K562 (cell line): ENCODE data around the gene EXOC4. TPM values are rescaled to one million over a fixed set of nuclear protein-coding genes. Genes with fewer than 3 reads are reported as not detected.

Experiments used
- ASH1L ChIP-seq: fragments of 450-650 bp; IDR thresholded peaks from 2 replicates; pipeline ENCODE4 v1.6.1; 2018; ENCODE audit warnings: borderline replicate concordance, mild to moderate bottlenecking, low read depth; ENCODE audit not compliant: partially characterized antibody
- C11orf30 ChIP-seq: fragments of 450-650 bp; IDR thresholded peaks from 2 replicates; pipeline ENCODE4 v1.6.1; 2016; ENCODE audit warnings: low read depth, mild to moderate bottlenecking
- CEBPB ChIP-seq: fragments of 450-650 bp; IDR thresholded peaks from 2 replicates; pipeline ENCODE4 v1.6.1; 2016; ENCODE audit warnings: missing genetic modification characterization, missing compliant biosample characterization
- CREBBP ChIP-seq: IDR thresholded peaks from one replicate; pipeline ENCODE4 v1.6.1; 2012; ENCODE audit warnings: low read depth, mild to moderate bottlenecking, control low read depth, inconsistent platforms, low read length
- DDX20 ChIP-seq: fragments of 450-650 bp; IDR thresholded peaks from 2 replicates; pipeline ENCODE4 v1.6.1; 2016; ENCODE audit warnings: missing genetic modification characterization, low read depth, mild to moderate bottlenecking, missing compliant biosample characterization, moderate library complexity
- GTF2E2 ChIP-seq: fragments of 200-800 bp; sonication (Bioruptor generic); IDR thresholded peaks from 2 replicates; pipeline ENCODE4 v1.6.1; 2016; ENCODE audit warnings: missing genetic modification characterization, missing compliant biosample characterization
- GTF2F1 ChIP-seq: IDR thresholded peaks from 2 replicates; pipeline ENCODE4 v1.6.1; 2011; ENCODE audit warnings: low read depth, low read length, improper control_type of control experiment
- IFI16 ChIP-seq: fragments of 250-450 bp; sonication (Bioruptor Pico); IDR thresholded peaks from 2 replicates; pipeline ENCODE4 v2.1.2; 2022; ENCODE audit warnings: mild to moderate bottlenecking, inconsistent platforms
- IRF2 ChIP-seq: sonication (generic); formaldehyde crosslinking; IDR thresholded peaks from 2 replicates; pipeline ENCODE4 v1.8.1; 2022; ENCODE audit warnings: mild to moderate bottlenecking, missing genetic modification reagents
- PRMT5 ChIP-seq: sonication (generic); formaldehyde crosslinking; IDR thresholded peaks from 2 replicates; pipeline ENCODE4 v1.5.0; 2020; ENCODE audit warnings: missing genetic modification reagents
- RBM15 ChIP-seq: fragments of 200-400 bp; formaldehyde crosslinking; IDR thresholded peaks from 2 replicates; pipeline ENCODE4 v1.6.1; 2018; ENCODE audit warnings: mild to moderate bottlenecking, low read length, moderate library complexity; ENCODE audit not compliant: insufficient read depth
- SMARCC2 ChIP-seq: fragments of 450-650 bp; IDR thresholded peaks from 2 replicates; pipeline ENCODE4 v1.6.1; 2017; ENCODE audit warnings: antibody characterized with exemption, moderate library complexity, mild to moderate bottlenecking, low read depth
- SREBF2 ChIP-seq: sonication (generic); formaldehyde crosslinking; IDR thresholded peaks from 2 replicates; pipeline ENCODE4 v1.4.0; 2020; ENCODE audit warnings: mild to moderate bottlenecking, missing genetic modification reagents
- STAT5A ChIP-seq: IDR thresholded peaks from 2 replicates; pipeline ENCODE4 v1.6.1; 2012; ENCODE audit warnings: low read length, inconsistent platforms, borderline replicate concordance
- TRIM24 ChIP-seq, 2 experiments: fragments of 450-650 bp; IDR thresholded peaks; 2 replicates each; pipeline ENCODE4 v1.6.1; 2016
- ZBTB43 ChIP-seq: sonication (generic); formaldehyde crosslinking; IDR thresholded peaks from 2 replicates; pipeline ENCODE4 v1.8.0; 2023; ENCODE audit warnings: mild to moderate bottlenecking, missing genetic modification reagents
- ZNF354B ChIP-seq: fragments of 250-450 bp; sonication (Bioruptor Pico); IDR thresholded peaks from 2 replicates; pipeline ENCODE4 v1.4.0; 2020
- polyA plus RNA-seq, 8 experiments: library from polyadenylated mRNA; depleted of rRNA in 4 of 8; stranded (reverse) in 5 of 8; unstranded in 3 of 8; fragments of >200 nt; fragmentation: Nextera tagmentation in 2 of 8; fragmentation: Illumina TruSeq in 1 of 8; extraction: Ambion mirVana in 2 of 8; extraction: Trizol in 1 of 8; gene quantifications; 2 replicates each; pipeline versions ENCODE4 v1.2.1 to v1.2.3, GENCODE V29; 2011 to 2014; ENCODE audit warnings: inconsistent platforms in 1 of 8, missing spikeins in 1 of 8
- total RNA-seq, 7 experiments: library from RNA; depleted of rRNA in 6 of 7; stranded (reverse); fragments of >200 nt in 6 of 7; fragmentation: Illumina TruSeq in 2 of 7; extraction: Trizol in 2 of 7; gene quantifications; 2 replicates each; pipeline versions ENCODE4 v1.2.1 to v1.2.3, GENCODE V29; 2011 to 2021; ENCODE audit warnings: low replicate concordance in 1 of 7
- TF ChIP-seq, protein P1 (sequence below): fragments of 450-650 bp; IDR thresholded peaks from 2 replicates; pipeline ENCODE4 v1.6.1; 2016; ENCODE audit warnings: low read depth, mild to moderate bottlenecking, moderate library complexity

The EXOC4 gene
- total and polyA plus RNA-seq, 9 of the 15 experiments (the other 6 are each of a cell fraction or from before 2014, with no cell fraction given) = 18.5 to 73.1 (median 46.6) TPM

DNA sequence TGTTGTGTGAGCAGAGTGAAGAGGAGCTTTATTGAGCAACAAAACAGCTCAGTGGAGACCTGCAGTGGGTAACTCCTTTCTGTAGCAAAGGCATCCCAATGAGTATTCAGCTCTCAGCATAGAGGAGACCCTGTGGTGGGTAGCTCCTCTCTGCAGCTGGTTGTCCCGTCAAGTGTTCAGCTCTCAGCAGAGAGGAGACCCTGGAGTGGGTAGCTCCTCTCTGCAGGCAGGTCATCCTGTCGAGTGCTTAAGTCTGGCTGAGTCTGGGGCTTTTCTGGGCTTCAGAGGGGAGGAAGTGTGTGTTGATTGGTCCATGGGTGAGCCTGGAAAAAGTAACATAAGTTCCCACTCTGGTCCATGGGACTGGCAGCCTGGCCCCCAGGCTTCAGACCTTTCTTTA, 702.3 kb downstream of the EXOC4 start (continued):
- TF ChIP-seq ZNF354B (CRISPR knock-in tag) (no peak), CEBPB (no peak), IRF2 (CRISPR knock-in tag) (no peak), GTF2F1 (no peak), GTF2E2 (tag) (no peak), STAT5A (no peak), RBM15 (no peak), SMARCC2 (no peak), ZBTB43 (CRISPR knock-in tag) (no peak), SREBF2 (CRISPR knock-in tag) (no peak), ASH1L (no peak), DDX20 (tag) (no peak), C11orf30 (no peak), CREBBP (no peak), IFI16 (CRISPR knock-in tag) (no peak), TRIM24 (IDR thresholded peaks at IDR 0.05) (0 out of 4 replicates have a peak, but pooled peaks of 1 of the 2 experiments have one; percentile 16), PRMT5 (no peak)
- TF ChIP-seq, protein P1, sequence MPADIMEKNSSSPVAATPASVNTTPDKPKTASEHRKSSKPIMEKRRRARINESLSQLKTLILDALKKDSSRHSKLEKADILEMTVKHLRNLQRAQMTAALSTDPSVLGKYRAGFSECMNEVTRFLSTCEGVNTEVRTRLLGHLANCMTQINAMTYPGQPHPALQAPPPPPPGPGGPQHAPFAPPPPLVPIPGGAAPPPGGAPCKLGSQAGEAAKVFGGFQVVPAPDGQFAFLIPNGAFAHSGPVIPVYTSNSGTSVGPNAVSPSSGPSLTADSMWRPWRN = no peak
